H1 (cell line): ENCODE results near the gene MS4A18. TPM values are rescaled to one million over a fixed set of nuclear protein-coding genes. Genes with fewer than 3 reads are reported as not detected.

Source experiments
- ASH2L ChIP-seq: fragments of 200-600, 300-600 bp; sonication (generic); IDR thresholded peaks from one replicate; pipeline ENCODE4 v1.7.1; 2017; ENCODE audit warnings: low read length
- CBX5 ChIP-seq: fragments of 300-800, 300-1000 bp; sonication (generic); IDR thresholded peaks from 2 replicates; pipeline ENCODE4 v1.7.1; 2016; ENCODE audit warnings: antibody characterized with exemption, low read length, low read depth
- CBX8 ChIP-seq: fragments of 300-800, 300-1000 bp; sonication (generic); IDR thresholded peaks from 2 replicates; pipeline ENCODE4 v1.7.1; 2016; ENCODE audit warnings: low read depth, low read length, borderline replicate concordance
- CEBPB ChIP-seq: IDR thresholded peaks from 2 replicates; pipeline ENCODE4 v1.6.1; 2012; ENCODE audit warnings: low read depth, low read length
- CHD2 ChIP-seq: IDR thresholded peaks from 2 replicates; pipeline ENCODE4 v1.6.1; 2012; ENCODE audit warnings: low read length, improper control_type of control experiment
- EP300 ChIP-seq, 2 experiments: IDR thresholded peaks; 1 replicate in 1 of 2; 2 replicates in 1 of 2; pipeline ENCODE4 v1.6.1; 2011 to 2012; ENCODE audit warnings: low read depth in 2 of 2, low read length in 2 of 2, mild to moderate bottlenecking in 2 of 2, borderline replicate concordance in 1 of 2, inconsistent platforms in 1 of 2, moderate library complexity in 1 of 2
- FOSL1 ChIP-seq: IDR thresholded peaks from 2 replicates; pipeline ENCODE4 v1.6.1; 2011; ENCODE audit warnings: mild to moderate bottlenecking, low read depth, low read length, moderate library complexity; ENCODE audit not compliant: insufficient read depth
- GABPA ChIP-seq: IDR thresholded peaks from 2 replicates; pipeline ENCODE4 v1.6.1; 2011; ENCODE audit warnings: mild to moderate bottlenecking, low read length, moderate library complexity, borderline replicate concordance; ENCODE audit not compliant: insufficient read depth
- JUN ChIP-seq: IDR thresholded peaks from 2 replicates; pipeline ENCODE4 v1.6.1; 2011; ENCODE audit warnings: low read depth, mild to moderate bottlenecking, improper control_type of control experiment, low read length
- KDM5A ChIP-seq: fragments of 200-600 bp; IDR thresholded peaks from 2 replicates; pipeline ENCODE4 v1.7.1; 2012; ENCODE audit warnings: mild to moderate bottlenecking, low read length, inconsistent platforms, mixed read lengths
- POLR2A ChIP-seq, 2 experiments: IDR thresholded peaks; 1 replicate in 1 of 2; 2 replicates in 1 of 2; pipeline ENCODE4 v1.6.1; 2011; ENCODE audit warnings: low read depth in 2 of 2, low read length in 2 of 2, mild to moderate bottlenecking in 2 of 2; ENCODE audit errors: control extremely low read depth in 1 of 2
- RAD21 ChIP-seq, 2 experiments: IDR thresholded peaks in 1 of 2; conservative IDR thresholded peaks in 1 of 2; 2 replicates each; pipeline ENCODE4 v1.6.1; 2011; ENCODE audit warnings: low read depth in 2 of 2, low read length in 2 of 2, improper control_type of control experiment in 1 of 2, inconsistent platforms in 1 of 2, mild to moderate bottlenecking in 1 of 2, moderate library complexity in 1 of 2
- RBBP5 ChIP-seq: IDR thresholded peaks from 2 replicates; pipeline ENCODE4 v1.7.1; 2012; ENCODE audit warnings: low read depth, mild to moderate bottlenecking, inconsistent platforms, low read length, moderate library complexity, borderline replicate concordance
- RFX5 ChIP-seq: IDR thresholded peaks from 2 replicates; pipeline ENCODE4 v1.6.1; 2011; ENCODE audit warnings: low read depth, low read length, improper control_type of control experiment, borderline replicate concordance
- RXRA ChIP-seq: IDR thresholded peaks from 2 replicates; pipeline ENCODE4 v1.6.1; 2011; ENCODE audit warnings: low read depth, mild to moderate bottlenecking, low read length, moderate library complexity; ENCODE audit not compliant: insufficient read depth
- SIX5 ChIP-seq: IDR thresholded peaks from 2 replicates; pipeline ENCODE4 v1.6.1; 2011; ENCODE audit warnings: mild to moderate bottlenecking, low read depth, low read length
- SP2 ChIP-seq: IDR thresholded peaks from 2 replicates; pipeline ENCODE4 v1.6.1; 2012; ENCODE audit warnings: mild to moderate bottlenecking, low read length, inconsistent platforms
- SRF ChIP-seq: IDR thresholded peaks from 2 replicates; pipeline ENCODE4 v1.6.1; 2011; ENCODE audit warnings: mild to moderate bottlenecking, low read depth, low read length, moderate library complexity
- TAF1 ChIP-seq: IDR thresholded peaks from 2 replicates; pipeline ENCODE4 v1.6.1; 2011; ENCODE audit warnings: mild to moderate bottlenecking, low read depth, low read length
- TBP ChIP-seq: IDR thresholded peaks from 2 replicates; pipeline ENCODE4 v1.6.1; 2011; ENCODE audit warnings: low read depth, low read length, improper control_type of control experiment
- TEAD4 ChIP-seq: IDR thresholded peaks from 2 replicates; pipeline ENCODE4 v1.6.1; 2012; ENCODE audit warnings: low read depth, low read length, inconsistent platforms, mixed read lengths
- YY1 ChIP-seq: IDR thresholded peaks from 2 replicates; pipeline ENCODE4 v1.6.1; 2011; ENCODE audit warnings: low read depth, mild to moderate bottlenecking, low read length
- ZNF274 ChIP-seq: IDR thresholded peaks from 2 replicates; pipeline ENCODE4 v1.7.0; 2012; ENCODE audit warnings: low read length, borderline replicate concordance; ENCODE audit errors: extremely low read depth
- polyA plus RNA-seq, 7 experiments: library from polyadenylated mRNA; depleted of rRNA in 3 of 7; stranded (reverse) in 5 of 7; unstranded in 2 of 7; fragments of >200 nt in 5 of 7; fragments of 200-250 nt in 2 of 7; gene quantifications; 1 replicate in 5 of 7; 2 replicates in 1 of 7; 4 replicates in 1 of 7; pipeline versions ENCODE4 v1.2.1 to v1.2.3, GENCODE V29; 2011 to 2013; ENCODE audit warnings: missing spikeins in 2 of 7, mixed read lengths in 2 of 7
- total RNA-seq: library from RNA; stranded (reverse); fragmentation: NEBNext Ultra II Directional; extraction: Animal tissue kit (Norgen Biotek cat#: 25700); gene quantifications from 2 replicates; pipeline ENCODE4 v1.2.1, GENCODE V29; 2021
- TF ChIP-seq, protein P1 (sequence below): IDR thresholded peaks from 2 replicates; pipeline ENCODE4 v1.6.1; 2012; ENCODE audit warnings: inconsistent platforms
- TF ChIP-seq, protein P2 (sequence below): IDR thresholded peaks from 2 replicates; pipeline ENCODE4 v1.6.1; 2012; ENCODE audit warnings: low read length, inconsistent platforms

MS4A18 gene
- total and polyA plus RNA-seq, 2 of the 8 experiments (the other 6 are each of a cell fraction or from before 2014, with no cell fraction given), result not detected

DNA sequence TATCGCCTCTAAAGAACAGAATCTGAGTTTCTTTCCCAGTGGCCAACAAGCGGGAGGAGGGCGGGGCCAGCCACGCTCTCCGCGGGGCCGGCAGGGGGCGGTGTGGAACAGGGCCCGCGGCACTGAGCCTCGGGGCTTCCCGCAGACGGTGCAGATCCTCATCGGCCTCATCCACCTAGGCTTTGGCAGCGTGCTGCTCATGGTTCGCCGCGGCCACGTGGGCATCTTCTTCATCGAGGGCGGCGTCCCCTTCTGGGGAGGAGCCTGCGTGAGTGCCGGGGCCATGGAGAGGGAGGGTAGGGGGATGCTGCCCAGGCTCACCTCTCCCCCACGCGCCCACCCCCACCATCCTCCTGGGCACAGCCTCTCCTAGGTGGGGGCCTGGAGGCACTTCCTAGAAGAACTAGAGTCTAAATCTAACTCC lies 42.9 kb downstream of the MS4A18 start (continued):
- TF ChIP-seq, protein P1, sequence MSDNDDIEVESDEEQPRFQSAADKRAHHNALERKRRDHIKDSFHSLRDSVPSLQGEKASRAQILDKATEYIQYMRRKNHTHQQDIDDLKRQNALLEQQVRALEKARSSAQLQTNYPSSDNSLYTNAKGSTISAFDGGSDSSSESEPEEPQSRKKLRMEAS, result peak; percentile 100
- TF ChIP-seq RAD21 (IDR thresholded peaks at IDR 0.05 in 1 of 2, conservative IDR thresholded peaks at IDR 0.05 in 1 of 2; ENCODE audit: low read depth in 2 of 2, low read length in 2 of 2) (peak; percentile 31 to 48; a peak in 3 of 4 replicates), RBBP5 (no peak), TAF1 (no peak), GABPA (no peak), SIX5 (no peak), CEBPB (no peak), FOSL1 (no peak), CBX8 (no peak), RFX5 (no peak), SRF (no peak), TBP (no peak), YY1 (no peak), POLR2A (IDR thresholded peaks at IDR 0.05; ENCODE audit: control extremely low read depth in 1 of 2, low read depth in 2 of 2, low read length in 2 of 2) (no peak), CHD2 (no peak), EP300 (IDR thresholded peaks at IDR 0.05; ENCODE audit: borderline replicate concordance in 1 of 2, low read depth in 2 of 2, low read length in 2 of 2) (no peak), CBX5 (no peak), KDM5A (no peak), ZNF274 (no peak), JUN (no peak), TEAD4 (no peak), SP2 (no peak), ASH2L (peak; percentile 28), RXRA (no peak)
- TF ChIP-seq, protein P2, sequence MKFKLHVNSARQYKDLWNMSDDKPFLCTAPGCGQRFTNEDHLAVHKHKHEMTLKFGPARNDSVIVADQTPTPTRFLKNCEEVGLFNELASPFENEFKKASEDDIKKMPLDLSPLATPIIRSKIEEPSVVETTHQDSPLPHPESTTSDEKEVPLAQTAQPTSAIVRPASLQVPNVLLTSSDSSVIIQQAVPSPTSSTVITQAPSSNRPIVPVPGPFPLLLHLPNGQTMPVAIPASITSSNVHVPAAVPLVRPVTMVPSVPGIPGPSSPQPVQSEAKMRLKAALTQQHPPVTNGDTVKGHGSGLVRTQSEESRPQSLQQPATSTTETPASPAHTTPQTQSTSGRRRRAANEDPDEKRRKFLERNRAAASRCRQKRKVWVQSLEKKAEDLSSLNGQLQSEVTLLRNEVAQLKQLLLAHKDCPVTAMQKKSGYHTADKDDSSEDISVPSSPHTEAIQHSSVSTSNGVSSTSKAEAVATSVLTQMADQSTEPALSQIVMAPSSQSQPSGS, result no peak
